Activated CD8-positive, alpha-beta memory T cell treated with anti-CD3 and anti-CD28 coated beads, Interleukin-2, amount 50 U/mL, for 48 hours (primary cell): ENCODE data around the gene HERPUD1.
"Not testable (repeated sequence)": the region's sequence is repeated elsewhere in the genome, so short reads cannot be mapped to it uniquely, and the experiment has no call there.

Source experiments
- DNase-seq: peaks from one replicate; pipeline ENCODE4 v3.0.0-alpha.2; 2020

Gene HERPUD1

GRCh38 chr16:56931892-56932720, at the start of gene HERPUD1:
HERPUD1 (plus strand) TSS chr16:56932142; CDS start chr16:56932245, 103 bp downstream.
- peak; percentile 100 for DNase-seq

- no peak for DNase-seq
These were observed 48.4 kb upstream of the HERPUD1 start for GRCh38 chr16:56883586-56883985.

DNA sequence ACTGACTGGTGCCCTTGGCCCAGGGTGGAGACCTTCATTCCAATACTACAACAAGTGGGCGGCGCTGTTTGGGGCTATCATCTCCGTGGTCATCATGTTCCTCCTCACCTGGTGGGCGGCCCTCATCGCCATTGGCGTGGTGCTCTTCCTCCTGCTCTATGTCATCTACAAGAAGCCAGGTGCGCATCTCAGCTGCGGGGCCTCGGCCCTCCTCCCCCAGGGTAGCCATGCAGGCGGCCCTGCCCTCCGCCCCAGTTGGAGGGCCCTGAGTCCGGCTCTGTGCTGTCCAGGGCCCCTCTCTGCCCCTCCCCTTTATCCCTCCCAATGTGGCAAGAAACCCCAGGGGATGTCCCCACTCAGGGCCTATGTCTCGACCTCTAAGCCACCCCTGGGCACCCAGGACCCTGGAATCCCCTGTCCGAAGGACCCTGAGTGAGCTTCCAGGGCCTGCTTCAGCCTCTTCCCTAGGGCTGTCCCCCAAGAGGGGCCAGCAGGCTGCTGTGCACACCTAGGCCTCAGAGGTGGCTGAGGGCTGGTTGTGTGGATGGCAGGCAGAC, 47.8 kb upstream of the HERPUD1 start:
- no peak for DNase-seq

DNA sequence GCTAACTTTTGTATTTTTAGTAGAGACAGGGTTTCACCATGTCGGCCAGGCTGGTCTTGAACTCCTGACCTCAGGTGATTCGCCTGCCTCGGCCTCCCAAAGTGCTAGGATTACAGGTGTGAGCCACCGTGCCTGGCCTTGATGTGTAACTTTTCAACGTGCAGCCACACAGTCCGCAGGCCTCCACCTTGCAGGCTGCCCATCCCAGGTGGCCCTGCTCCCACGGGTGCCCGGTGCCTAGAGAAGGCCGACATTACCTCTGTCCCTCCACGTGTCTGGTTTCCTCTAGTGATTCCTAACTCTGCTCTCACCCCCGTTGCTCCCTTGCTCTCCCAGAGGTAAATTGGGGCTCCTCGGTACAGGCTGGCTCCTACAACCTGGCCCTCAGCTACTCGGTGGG, 47.0 kb upstream of the HERPUD1 start:
- not testable (repeated sequence) for DNase-seq

GRCh38 chr16:56885446-56886162, 46.3 kb upstream of the HERPUD1 start:
- no peak for DNase-seq

DNA sequence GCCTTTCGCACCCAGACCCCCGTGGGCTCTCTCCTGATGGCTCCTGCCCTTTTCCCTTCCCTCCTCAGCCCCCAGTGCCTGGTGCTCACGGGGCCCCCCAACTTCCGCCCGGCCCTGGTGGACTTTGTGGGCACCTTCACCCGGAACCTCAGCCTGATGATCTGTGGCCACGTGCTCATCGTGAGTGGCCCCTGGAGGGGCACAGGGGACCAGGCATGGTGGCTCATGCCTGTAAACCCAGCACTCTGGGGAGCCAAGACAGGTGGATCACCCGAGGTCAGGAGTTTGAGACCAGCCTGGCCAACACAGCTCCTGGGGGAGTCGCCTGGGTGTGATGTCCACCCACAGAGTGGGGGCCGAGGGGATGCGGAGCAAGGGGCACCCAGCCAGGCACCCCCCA, 45.6 kb upstream of the HERPUD1 start:
- DNase-seq: no peak

DNA sequence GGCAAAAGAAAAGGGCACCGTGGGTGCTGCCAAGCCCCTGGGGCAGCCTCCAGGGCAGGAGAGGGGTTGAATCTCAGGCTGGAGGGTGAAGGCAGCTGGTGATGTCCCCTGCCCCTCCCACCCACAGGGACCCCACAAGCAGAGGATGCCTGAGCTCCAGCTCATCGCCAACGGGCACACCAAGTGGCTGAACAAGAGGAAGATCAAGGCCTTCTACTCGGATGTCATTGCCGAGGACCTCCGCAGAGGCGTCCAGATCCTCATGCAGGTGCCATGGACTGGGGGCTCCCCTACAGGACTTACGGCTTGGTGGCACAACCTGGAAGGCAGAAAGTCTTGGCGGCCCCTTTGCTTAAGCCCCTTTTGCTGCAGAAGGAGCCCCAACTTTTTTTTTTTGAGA, 45.1 kb upstream of the HERPUD1 start:
- DNase-seq: no peak

DNA sequence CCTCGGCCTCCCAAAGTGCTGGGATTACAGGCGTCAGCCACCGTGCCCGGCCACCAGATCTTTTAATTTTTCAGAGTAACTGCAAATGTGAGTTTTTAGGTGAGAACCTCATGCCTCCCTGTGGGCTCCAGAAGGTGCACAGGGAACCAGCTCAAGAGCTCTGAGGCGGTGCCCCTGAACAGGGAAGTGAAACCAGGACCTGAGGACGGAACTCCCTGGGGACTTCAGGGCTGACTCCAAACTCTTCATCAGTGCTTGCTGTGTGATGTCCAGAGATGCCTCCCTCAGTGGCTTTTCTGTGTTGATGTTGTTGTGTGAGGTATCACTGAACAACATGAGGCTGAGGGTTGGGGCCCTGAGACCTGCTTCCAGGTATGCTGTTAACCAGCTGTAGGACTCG, 43.1 kb upstream of the HERPUD1 start:
- no peak for DNase-seq

DNA sequence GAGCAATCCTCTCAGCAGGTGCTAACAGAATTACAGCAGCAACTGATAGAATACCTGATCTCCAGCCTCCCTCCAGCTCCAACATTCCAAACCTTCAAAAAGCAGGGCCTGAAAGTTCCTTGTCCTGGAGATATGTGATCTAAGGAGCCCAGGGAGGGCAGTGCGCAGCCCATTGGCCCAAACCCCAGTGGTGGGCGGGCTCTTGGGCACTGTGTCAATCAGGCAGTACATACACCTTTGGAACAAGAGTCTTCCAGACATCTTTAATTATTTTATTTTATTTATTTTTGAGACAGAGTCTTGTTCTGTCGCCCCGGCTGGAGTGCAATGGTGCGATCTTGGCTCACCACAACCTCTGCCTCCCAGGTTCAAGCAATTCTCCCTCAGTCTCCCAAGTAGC, 42.7 kb upstream of the HERPUD1 start:
- no peak for DNase-seq

- DNase-seq: no peak
These were observed 40.3 kb upstream of the HERPUD1 start for GRCh38 chr16:56891685-56892084.

DNA sequence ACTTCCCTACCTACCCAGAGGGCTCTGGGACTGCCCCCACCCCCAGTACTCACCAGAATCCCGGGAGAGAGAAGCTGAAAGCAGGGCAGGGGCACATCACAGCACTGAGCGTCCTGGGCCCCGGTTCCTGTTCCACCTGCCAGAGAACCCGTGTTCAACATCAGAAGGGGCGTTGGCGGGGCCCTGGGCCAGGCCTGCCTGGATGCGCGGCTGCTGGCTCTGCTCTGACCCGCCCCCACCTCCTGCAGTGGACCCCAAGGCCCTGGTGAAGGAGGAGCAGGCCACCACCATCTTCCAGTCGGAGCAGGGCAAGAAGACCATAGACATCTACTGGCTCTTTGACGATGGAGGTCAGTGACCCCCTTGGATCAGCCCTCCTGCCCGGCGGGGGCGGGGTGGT, 39.2 kb upstream of the HERPUD1 start:
- no peak for DNase-seq

DNA sequence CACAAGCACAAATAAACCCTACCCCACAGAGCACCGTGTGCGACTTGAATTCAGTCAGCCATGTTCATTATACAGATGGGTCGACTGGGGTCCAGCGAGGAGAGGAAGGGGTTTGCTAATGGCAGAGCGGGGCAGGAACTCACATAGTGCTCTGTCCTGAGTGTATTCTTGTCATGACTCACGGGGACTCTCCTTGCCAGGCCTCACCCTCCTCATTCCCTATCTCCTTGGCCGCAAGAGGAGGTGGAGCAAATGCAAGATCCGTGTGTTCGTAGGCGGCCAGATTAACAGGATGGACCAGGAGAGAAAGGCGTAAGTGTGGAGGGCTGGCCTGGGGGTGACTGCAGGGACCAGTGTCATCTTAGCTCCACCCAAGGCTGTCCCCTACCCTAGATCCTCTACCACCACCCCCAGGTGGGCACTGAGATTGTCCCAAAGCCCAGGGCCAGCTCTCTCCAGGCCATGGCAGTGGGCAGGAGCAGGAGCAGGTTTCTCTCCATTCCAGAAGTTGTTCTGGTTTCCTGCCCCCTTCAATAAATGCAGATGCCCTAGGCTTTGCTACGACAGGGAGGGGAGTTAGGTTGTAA, 37.5 kb upstream of the HERPUD1 start:
- DNase-seq: no peak

DNA sequence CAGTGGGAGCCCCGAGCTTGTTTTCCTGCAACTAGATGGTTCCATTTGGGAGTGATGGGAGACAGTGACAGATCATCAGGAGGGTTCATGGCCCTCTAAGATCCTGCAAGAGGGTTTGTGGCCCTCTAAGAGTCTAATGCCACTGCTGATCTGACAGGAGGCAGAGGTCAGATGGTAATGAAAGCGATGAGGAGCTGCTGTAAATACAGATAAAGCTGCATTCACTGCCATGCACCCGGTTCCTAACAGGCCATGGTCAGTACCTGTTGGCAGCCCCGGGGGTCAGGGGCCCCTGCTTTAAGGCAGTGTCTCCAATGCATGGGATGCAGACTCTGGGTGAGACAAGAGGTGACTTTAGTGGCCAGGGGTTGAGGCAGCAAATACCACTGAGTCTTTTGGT, 36.1 kb upstream of the HERPUD1 start:
- DNase-seq: no peak

GRCh38 chr16:56896244-56896643, 35.7 kb upstream of the HERPUD1 start:
- no peak for DNase-seq

DNA sequence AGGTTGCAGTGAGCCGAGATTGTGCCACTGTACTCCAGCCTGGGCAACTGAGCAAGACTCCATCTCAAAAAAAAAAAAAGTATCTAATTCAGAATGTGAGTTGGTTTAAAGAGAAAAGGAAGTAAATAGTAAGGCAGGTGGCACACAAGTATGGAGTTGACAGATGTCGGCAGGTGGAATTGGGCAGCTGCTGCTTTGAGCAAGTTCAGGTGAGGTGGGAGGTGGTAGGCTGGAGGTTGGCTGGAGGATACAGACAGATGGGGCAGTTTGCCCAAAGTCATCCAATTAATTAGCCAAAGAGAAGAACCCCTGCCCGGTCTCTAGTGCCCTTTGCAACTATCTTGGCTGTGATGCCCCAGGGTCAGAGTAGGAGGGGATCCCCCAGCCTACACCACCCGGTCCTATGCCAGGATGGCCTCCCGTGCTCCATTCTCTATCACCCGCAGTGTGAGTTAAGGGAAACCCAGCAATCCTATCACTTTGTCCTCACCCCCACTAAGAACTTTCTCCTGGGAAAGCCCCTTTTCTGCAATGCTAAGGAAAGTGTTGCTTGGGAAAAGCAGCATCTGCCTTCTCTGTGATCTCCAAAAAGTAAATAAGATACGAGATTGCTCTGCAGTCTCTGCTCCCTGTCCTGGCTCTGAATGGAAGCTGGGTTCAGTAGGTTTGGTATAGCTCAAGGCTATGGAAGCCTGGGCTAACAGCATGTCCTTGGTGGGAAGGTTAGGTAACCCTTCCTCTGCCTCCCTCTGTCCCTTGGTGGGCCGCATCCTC, 34.7 kb upstream of the HERPUD1 start:
- no peak for DNase-seq

DNA sequence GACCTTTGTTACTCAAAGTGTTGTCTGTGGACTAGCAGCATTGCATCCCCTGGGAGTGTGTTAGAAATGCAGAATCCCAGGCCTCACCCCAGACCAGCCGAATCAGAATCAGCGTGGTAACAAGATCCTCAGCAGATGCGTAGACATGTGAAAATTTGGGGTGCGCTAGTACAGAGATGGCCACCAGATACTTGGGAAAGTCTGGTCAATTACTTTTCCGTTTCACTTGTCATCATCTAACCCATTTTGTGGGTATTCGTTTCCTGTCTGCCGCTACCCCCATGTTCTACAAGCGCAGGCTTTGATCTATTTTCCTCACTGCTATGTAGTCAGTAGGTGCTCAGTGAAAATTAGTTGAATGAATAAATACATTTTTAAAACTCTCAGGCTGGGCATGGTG, 33.1 kb upstream of the HERPUD1 start:
- DNase-seq: no peak

DNA sequence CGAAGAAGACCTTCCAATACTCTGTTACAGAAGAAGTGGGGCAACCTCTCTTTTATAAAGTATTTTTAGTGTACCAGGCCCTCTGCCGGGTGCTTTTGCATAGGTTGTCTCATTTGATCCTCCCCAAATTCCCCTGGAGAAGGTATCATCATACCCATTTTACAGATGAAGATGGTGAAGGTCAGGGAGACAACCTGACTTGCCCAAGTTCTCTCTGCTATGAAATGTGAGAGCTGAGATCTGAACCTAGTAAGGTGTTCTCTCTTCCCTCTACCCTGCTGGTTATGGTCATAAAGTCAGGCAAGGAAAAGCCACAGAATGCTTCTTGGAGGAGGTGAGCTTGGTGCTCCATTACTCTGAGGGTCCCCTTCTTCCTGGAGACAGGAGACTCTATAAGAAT, 28.1 kb upstream of the HERPUD1 start:
- no peak for DNase-seq

DNA sequence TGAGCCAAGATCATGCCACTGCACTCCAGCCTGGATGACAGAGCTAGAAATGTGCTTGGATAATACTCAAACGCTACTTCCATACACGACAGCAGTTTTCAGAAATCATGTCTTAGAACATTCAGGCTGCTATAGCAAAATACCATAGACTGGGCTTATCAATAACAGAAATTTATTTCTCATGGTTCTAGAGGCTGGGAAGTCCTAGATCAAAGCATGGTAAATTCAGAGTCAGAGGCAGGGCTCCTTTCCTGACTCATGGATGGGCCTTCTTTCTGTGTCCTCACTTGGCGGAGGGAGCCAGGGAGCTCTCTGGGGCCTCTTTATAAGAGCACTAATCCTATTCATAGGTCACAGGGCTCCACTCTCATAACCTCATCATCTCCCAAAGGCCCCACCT, 24.5 kb upstream of the HERPUD1 start:
- DNase-seq: no peak

GRCh38 chr16:56909527-56909979, 22.4 kb upstream of the HERPUD1 start:
- DNase-seq: no peak

GRCh38 chr16:56910112-56910511, 21.8 kb upstream of the HERPUD1 start:
- DNase-seq: no peak

GRCh38 chr16:56910654-56911539, 21.0 kb upstream of the HERPUD1 start:
- no peak for DNase-seq
